Activated CD8-positive, alpha-beta memory T cell treated with anti-CD3 and anti-CD28 coated beads for 48 hours (primary cell): ENCODE measurements around the gene MAP1LC3B2.

Experiments
- DNase-seq, 3 experiments: peaks; one replicate each; pipeline ENCODE4 v3.0.0-alpha.2; 2020; ENCODE audit warnings: low read depth in 2 of 3, low spot score in 2 of 3

MAP1LC3B2 gene

DNA sequence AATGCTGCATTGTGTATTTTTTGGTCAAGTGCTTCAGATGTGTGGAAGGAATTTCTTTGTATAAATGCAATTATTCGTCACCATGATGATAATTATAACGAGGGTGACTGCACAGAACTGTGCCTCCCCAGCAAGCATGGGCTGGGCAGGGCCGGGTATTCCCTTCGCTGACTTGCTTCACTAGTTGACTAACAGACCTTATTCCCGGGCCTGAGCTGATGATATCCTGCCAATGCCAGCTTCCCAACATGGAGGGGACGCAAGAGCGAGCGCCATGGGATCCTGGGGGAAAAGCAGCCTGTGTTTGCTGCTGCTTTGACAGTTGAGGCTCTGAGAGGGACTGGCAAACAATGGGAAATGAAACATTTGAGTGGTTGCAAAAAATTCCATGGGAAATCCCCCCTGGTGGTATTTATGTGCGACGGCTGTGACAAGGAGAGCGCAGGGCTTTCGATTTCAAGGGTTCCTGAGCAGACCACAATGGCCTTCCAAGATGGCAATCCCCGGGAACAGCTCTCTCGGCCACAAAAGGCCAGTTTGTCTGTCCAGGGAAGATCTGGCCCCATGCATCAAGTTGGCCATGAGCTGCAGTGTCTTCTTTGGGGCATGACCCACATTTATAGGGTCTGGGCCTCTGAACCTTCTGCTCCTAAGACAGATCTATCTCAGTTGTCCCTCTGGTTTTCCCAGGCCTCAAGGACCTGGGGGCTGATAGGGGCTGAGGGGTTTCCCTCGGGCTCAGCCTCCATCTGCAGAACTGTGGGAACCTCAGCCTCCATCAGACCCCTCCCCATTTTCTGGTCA, 21.9 kb upstream of the MAP1LC3B2 start:
- DNase-seq, result no peak

DNA sequence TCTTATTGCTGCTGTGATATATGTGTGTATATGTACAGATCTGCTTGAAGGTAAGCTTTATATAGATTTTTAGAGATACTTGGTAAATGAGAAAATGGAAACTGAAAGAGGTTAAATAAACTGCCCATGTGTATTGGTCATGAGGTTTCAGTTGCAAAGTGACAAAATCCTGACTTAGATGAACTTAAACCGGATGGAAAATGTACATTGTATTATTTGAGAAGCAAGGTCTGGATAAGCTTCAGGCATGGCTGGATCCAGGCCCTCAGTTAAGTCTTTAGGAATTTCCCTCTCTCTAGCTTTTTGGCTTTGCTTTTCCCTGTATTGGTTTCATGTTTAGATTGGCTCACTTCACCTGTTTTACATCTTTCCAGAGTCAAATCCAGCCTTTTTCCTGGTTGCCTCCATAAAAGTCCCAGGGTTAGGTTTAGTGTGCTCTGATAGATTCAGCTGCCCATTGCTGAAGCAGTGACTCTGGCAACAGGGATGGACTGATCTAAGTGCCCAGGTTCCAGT, 21.0 kb upstream of the MAP1LC3B2 start:
- DNase-seq, result no peak

DNA sequence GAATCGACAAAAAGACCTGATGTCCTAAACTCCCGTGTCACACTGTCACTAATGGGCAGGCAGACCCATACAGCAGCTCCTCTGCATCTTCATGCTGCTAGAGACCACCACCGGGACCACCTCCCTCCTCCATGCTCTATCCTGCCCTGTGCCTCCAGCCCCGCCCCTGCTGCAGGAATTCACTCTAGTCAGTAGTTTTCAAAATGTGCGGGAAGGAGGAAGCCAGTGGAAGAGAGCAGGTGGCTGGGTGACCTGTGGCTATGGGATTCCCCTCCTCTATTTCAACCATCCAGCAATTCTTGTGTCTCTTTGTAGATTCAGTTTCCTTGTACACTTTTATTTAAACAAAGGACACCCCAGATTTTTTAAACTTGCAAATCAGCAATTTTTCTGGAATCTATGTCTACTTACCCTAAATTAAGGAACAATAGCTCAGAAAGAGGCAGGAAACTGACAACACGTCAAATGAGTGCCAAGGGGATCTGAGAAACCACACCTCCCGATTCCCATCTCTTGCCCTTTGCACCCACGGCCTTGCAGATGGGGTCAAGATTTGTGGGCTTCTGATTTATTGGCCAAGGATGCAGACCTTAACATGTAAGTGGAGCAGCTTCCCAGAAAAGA, 20.4 kb upstream of the MAP1LC3B2 start:
- no peak for DNase-seq

DNA sequence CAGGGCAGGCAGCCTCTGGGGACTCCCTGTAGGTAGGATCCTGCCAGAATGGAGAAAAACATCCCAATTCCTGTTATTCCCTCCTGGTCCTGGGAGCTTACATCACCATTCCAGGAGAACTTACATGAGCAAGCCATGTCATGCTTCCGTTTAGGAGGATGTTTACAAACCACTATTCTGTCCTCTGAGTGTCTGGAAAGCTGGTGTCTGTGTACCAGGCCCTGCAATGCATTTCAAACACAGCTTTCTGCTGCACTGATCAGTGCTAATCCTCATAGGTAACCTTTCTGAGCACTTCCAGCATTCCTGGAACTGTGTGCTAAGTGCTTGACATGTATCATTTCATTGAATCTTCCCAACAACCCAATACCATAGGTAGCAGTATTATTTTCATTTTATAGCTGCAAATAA, 19.8 kb upstream of the MAP1LC3B2 start:
- DNase-seq, result no peak

- no peak for DNase-seq
Observed at GRCh38 chr12:116539905-116540482, 19.2 kb upstream of the MAP1LC3B2 start.

DNA sequence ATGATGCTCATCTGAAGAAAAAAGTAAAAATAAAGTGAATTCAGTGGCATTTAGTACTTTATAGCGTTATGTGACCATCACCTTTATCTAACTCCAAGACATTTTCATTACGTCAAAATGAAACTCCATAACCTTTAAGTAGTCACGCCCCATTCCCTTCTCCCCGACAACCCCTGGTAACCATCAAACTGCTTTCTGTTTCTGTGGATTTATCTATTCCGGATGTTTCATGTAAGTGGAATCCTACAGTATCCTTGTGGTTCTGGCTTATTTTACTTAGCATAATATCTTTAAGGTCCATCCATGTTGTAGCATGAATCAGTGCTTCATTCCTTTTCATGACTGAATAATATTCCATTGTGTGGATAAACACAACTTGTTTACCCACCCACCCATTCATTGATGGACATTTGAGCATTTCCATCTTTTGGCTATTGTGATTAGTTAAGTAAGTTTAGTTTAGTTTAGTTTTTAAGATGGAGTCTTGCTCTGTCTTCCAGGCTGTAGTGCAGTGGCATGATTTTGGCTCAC, 18.5 kb upstream of the MAP1LC3B2 start:
- no peak for DNase-seq

GRCh38 chr12:116541547-116542344, 17.4 kb upstream of the MAP1LC3B2 start:
- DNase-seq, result no peak

DNA sequence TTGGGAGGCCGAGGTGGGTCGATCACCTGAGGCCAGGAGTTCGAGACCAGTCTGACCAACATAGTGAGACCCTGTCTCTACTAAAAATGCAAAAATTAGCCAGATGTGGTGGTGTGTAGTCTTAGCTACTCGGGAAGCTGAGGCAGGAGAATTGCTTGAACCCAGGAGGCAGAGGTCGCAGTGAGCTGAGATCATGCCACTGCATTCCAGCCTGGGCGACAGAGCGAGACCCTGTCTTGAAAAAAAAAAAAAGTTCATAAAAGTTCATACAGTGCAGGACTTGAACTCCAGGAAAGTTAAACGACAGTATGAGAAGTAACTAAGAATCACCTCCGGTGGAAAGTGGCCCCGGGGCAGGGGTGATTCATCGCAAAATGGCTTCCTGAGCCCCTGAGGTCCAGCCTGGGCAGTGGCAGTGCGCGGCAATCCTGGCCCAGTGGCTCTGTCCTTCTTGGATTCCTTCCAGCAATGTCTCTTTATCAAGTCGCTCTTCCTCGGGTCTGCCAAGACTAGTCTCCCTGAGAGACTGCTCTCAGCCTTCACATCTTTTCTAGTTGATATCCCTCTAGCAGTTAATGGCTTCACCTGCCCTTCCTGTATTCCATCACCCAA, 16.7 kb upstream of the MAP1LC3B2 start:
- DNase-seq, result no peak

DNA sequence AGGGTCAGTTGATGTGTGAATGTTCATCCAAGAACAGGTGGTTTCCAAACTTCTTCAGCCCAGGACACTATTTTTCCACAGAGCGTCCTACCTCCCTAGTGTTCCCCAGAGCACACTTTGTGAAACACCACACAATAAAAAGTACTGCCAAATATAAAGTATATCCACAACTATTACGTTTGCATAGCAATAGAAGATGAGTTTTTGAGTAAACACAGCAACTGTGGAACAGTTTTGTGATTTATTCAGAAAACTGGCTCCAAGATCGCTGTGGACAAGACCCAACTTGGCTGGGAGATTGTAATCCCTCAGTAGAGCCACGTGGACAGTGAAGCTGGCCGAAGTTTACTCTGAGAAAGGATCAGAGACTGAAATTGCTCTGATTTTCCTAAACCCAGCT, 14.5 kb upstream of the MAP1LC3B2 start:
- DNase-seq, result no peak

GRCh38 chr12:116545144-116545543, 14.0 kb upstream of the MAP1LC3B2 start:
- no peak for DNase-seq

GRCh38 chr12:116545936-116546335, 13.2 kb upstream of the MAP1LC3B2 start:
- DNase-seq, result no peak

- DNase-seq, result no peak
Observed at GRCh38 chr12:116547955-116548501, 11.2 kb upstream of the MAP1LC3B2 start.

DNA sequence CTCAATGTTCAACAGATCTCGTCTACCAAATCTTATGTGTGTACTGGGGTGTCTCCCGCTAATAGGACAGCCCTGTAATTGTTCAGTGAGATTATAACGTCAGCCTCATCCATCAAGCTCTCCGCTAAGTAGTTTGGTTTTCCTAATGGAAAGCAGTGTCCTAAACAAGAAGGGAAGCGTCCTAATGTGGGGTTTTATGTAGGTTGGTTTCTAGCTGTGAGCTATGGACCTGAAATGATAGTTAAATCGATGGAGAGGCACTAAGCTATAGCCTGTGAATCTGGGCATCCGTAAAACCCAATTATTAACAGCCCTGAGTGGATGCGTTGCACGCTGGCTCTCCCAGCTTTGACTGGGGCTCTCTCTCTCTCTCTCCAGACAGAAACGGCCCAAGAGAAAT, 9.2 kb upstream of the MAP1LC3B2 start:
- DNase-seq, result no peak

- no peak for DNase-seq
Observed at GRCh38 chr12:116551151-116551550, 8.0 kb upstream of the MAP1LC3B2 start.

DNA sequence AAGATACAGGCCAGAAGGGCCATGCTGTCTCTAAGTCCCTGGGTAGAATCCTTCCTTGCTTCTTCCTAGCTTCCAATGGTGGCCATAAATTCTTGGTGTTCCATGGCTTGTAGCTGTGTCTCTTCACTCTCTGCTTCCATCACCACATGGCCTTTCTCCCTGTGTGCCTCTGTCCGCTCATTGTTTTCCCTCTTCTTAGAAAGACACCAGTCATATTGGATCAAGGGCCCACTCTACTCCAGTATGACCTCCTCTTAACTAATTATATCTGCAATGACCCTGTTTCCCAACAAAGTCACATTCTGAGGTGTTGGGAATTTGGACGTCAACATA, 7.6 kb upstream of the MAP1LC3B2 start:
- no peak for DNase-seq

GRCh38 chr12:116551952-116552772, 7.0 kb upstream of the MAP1LC3B2 start:
- DNase-seq, result no peak

DNA sequence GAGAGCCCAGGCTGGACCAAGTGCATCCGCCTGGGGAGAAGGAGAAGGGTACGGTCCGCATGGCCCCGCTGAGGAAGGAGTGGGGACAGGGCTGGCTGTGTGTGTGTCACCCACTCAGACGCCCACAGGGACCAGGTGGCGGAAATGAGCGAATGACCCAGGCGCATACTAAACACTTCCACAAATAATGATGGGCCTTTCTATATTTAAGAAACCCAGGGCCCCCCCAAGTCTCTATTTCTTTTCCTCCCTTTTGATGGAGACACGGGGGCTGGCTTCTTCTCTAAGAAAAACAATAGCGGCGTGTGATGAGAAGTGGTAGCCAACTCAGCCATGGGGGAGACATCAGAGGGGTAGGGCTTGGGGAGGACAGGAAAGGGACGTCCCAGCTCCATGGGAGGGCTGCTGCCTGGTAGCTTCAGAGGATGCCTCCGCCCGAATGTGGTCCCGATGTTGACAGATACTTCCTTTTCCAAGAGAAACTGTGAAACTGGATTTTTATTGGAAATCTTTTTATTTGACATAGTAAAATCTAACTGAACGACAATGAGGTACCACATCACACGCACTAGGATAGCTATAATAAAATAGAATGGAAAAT, 6.3 kb upstream of the MAP1LC3B2 start:
- DNase-seq, result no peak

DNA sequence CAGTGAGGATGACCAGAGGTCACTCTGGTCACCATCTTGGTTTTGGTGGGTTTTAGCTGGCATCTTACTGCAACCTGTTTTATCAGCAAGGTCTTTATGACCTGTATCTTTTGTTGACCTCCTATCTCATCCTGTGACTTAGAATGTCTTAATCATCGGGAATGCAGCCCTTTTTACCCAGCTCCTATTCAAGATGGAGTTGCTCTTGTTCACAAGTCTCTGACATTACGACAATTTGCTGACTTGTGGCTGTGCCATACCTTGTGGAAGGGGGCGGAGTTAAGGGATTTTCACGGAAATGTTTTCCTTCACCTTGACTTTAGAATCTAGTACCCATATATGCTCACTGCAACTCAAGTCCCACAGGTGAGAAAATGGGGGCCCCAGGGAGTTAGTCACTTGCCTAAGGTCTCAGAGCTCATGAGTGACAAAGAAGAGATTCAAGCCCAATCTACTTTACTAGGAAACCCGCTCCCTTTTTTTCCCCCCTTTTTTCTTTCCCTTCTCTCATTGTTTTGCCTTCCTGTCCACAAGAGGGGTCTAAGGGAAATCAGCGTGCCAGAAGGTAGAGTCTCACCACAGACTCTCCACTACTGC, 2.7 kb upstream of the MAP1LC3B2 start:
- DNase-seq, result no peak
